ENCODE results near the gene WDR70.
"Not testable (repeated sequence)": the region's sequence is repeated elsewhere in the genome, so short reads cannot be mapped to it uniquely, and the experiment has no call there.

WDR70 gene

GRCh38 chr5:37396352-37396751 lies 17.2 kb downstream of the WDR70 start:
- DNase-seq (ENCODE audit: low spot score), result no peak
- no peak for TF ChIP-seq CTCF (IDR thresholded peaks at IDR 0.05; ENCODE audit: extremely low read depth, missing control alignments)

GRCh38 chr5:37400501-37400900 lies 21.4 kb downstream of the WDR70 start:
- no peak for DNase-seq (ENCODE audit: low spot score)
- no peak for TF ChIP-seq CTCF (IDR thresholded peaks at IDR 0.05; ENCODE audit: extremely low read depth, missing control alignments)

- peak; percentile 9 for DNase-seq (ENCODE audit: low spot score)
Measured at GRCh38 chr5:37412515-37412914, 33.4 kb downstream of the WDR70 start.

GRCh38 chr5:37415456-37415855 lies 36.3 kb downstream of the WDR70 start:
- not testable (repeated sequence) for DNase-seq (ENCODE audit: low spot score)

More at GRCh38 chr5:37412515-37412914, 33.4 kb downstream of the WDR70 start:
- TF ChIP-seq CTCF (IDR thresholded peaks at IDR 0.05; ENCODE audit: extremely low read depth, missing control alignments), result no peak

GRCh38 chr5:37417347-37417746 lies 38.2 kb downstream of the WDR70 start:
- no peak for DNase-seq (ENCODE audit: low spot score)
- TF ChIP-seq CTCF (IDR thresholded peaks at IDR 0.05; ENCODE audit: extremely low read depth, missing control alignments), result no peak

- DNase-seq (ENCODE audit: low spot score), result no peak
- TF ChIP-seq CTCF (IDR thresholded peaks at IDR 0.05; ENCODE audit: extremely low read depth, missing control alignments), result no peak
Measured at GRCh38 chr5:37424441-37424840, 45.3 kb downstream of the WDR70 start.

GRCh38 chr5:37428044-37428443 lies 48.9 kb downstream of the WDR70 start:
- no peak for TF ChIP-seq CTCF (IDR thresholded peaks at IDR 0.05; ENCODE audit: extremely low read depth, missing control alignments)
- no peak for DNase-seq (ENCODE audit: low spot score)

- TF ChIP-seq CTCF (IDR thresholded peaks at IDR 0.05; ENCODE audit: extremely low read depth, missing control alignments), result no peak
- no peak for DNase-seq (ENCODE audit: low spot score)
Measured at GRCh38 chr5:37435261-37435660, 56.1 kb downstream of the WDR70 start.
